Colonic mucosa (tissue), 4 donors: ENCODE results near the gene MBD2. TPM values are rescaled to one million over a fixed set of nuclear protein-coding genes. Genes with fewer than 3 reads are reported as not detected.
"Not testable (repeated sequence)": the region's sequence is repeated elsewhere in the genome, so short reads cannot be mapped to it uniquely, and the experiment has no call there.

ENCODE experiments used
- DNase-seq: peaks from one replicate; pipeline ENCODE4 v3.0.0-alpha.2; 2020
- H3K27ac ChIP-seq: fragments of 200-600 bp; one replicate; pipeline ENCODE4 v1.8.0; 2021
- H3K27me3 ChIP-seq: fragments of 200-600 bp; one replicate; pipeline ENCODE4 v1.8.0; 2021
- H3K36me3 ChIP-seq: fragments of 200-600 bp; one replicate; pipeline ENCODE4 v1.8.0; 2021
- H3K4me1 ChIP-seq: fragments of 200-600 bp; one replicate; pipeline ENCODE4 v1.8.0; 2021; ENCODE audit warnings: mild to moderate bottlenecking
- H3K4me3 ChIP-seq: fragments of 200-600 bp; one replicate; pipeline ENCODE4 v1.8.0; 2021
- H3K9ac ChIP-seq, 2 donors: one replicate each; pipeline ENCODE4 v1.7.0; 2013; ENCODE audit warnings: control low read depth in 2 of 2, low read depth in 2 of 2, low read length in 2 of 2
- H3K9me3 ChIP-seq: fragments of 200-600 bp; one replicate; pipeline ENCODE4 v1.8.0; 2021
- intact Hi-C: fragments of 100-400 bp; cut with DNase I; formaldehyde crosslinking; loops from one replicate; pipeline ENCODE4 v1.14.1; 2022
- total RNA-seq, 2 donors: library from RNA; stranded (reverse); fragmentation: NEBNext Ultra II Directional in 1 of 2; extraction: Animal tissue kit (Norgen Biotek cat#: 25700) in 1 of 2; gene quantifications; one replicate each; pipeline ENCODE4 v1.2.1, GENCODE V29; 2021
- TF ChIP-seq, protein P1 (sequence below): fragments of 200-600 bp; IDR thresholded peaks from one replicate; pipeline ENCODE4 v1.8.0; 2022; ENCODE audit warnings: antibody characterized with exemption, mild to moderate bottlenecking
- donor health status: healthy.
- donor health status: DM: no; HTN: no; CAD: no.
- donor health status: DM: no; HTN: no; CAD: no.

Gene MBD2
- total RNA-seq, 2 donors from 2014 or later = 110 to 138 TPM

DNA sequence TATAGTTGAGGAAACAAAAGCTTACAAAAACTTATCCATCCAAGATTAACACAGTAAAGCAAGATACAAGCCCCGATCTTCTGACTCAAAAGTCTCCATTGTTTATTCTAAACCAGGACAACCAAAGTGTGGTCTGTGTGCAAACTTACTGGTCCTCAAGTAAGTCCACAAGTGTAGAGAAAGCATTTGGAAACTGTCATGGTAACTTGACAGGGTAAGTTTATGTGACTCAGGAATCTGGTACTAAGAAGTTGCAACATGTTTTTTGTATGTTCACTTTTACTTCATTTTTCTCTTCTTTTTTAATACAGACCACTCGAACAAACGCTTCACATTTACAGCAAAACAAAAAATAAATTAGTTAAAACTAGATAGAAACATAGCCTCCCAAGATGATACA is 9.4 kb downstream of the MBD2 start:
- TF ChIP-seq, protein P1, sequence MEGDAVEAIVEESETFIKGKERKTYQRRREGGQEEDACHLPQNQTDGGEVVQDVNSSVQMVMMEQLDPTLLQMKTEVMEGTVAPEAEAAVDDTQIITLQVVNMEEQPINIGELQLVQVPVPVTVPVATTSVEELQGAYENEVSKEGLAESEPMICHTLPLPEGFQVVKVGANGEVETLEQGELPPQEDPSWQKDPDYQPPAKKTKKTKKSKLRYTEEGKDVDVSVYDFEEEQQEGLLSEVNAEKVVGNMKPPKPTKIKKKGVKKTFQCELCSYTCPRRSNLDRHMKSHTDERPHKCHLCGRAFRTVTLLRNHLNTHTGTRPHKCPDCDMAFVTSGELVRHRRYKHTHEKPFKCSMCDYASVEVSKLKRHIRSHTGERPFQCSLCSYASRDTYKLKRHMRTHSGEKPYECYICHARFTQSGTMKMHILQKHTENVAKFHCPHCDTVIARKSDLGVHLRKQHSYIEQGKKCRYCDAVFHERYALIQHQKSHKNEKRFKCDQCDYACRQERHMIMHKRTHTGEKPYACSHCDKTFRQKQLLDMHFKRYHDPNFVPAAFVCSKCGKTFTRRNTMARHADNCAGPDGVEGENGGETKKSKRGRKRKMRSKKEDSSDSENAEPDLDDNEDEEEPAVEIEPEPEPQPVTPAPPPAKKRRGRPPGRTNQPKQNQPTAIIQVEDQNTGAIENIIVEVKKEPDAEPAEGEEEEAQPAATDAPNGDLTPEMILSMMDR = no peak
- intact Hi-C loops = no loop called here
- Histone ChIP-seq H3K27ac (no peak overlapping the region), H3K9me3 (no peaks in the 10 kb centered on the region), H3K4me3 (no peak overlapping the region), H3K36me3 (no peaks in the 10 kb centered on the region), H3K9ac (no peak overlapping the region), H3K27me3 (no peaks in the 10 kb centered on the region), H3K4me1 (no peaks in the 10 kb centered on the region)
- no peak for DNase-seq

DNA sequence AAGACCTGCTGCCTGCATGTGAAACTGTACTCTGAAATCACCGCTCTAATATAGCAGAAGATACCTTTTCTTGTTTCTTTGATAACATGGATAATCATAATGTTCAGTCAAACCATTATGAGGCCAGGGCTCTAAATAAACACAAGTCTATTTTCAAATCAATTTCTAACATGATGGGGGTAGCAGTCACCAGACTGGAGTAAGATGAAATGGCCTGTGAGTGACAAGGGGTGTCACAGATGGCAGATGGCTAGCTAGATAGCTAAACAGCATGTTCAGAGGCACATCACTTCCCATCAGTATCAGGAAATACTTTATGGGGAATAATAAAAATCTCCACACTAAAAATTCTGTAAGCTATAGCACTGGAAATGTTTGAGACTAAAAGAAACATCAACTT is 14.0 kb downstream of the MBD2 start:
- intact Hi-C loops = no loop called here
- H3K9me3 ChIP-seq = no peaks in the 10 kb centered on the region
- no peak overlapping the region for H3K9ac ChIP-seq
- no peaks in the 10 kb centered on the region for H3K27me3 ChIP-seq
- H3K27ac ChIP-seq = no peak overlapping the region
- TF ChIP-seq, protein P1 = no peak
- no peak for DNase-seq
- peaks cover 5% of the 10 kb centered on the region for H3K4me1 ChIP-seq
- H3K36me3 ChIP-seq = no peaks in the 10 kb centered on the region
- no peak overlapping the region for H3K4me3 ChIP-seq

DNA sequence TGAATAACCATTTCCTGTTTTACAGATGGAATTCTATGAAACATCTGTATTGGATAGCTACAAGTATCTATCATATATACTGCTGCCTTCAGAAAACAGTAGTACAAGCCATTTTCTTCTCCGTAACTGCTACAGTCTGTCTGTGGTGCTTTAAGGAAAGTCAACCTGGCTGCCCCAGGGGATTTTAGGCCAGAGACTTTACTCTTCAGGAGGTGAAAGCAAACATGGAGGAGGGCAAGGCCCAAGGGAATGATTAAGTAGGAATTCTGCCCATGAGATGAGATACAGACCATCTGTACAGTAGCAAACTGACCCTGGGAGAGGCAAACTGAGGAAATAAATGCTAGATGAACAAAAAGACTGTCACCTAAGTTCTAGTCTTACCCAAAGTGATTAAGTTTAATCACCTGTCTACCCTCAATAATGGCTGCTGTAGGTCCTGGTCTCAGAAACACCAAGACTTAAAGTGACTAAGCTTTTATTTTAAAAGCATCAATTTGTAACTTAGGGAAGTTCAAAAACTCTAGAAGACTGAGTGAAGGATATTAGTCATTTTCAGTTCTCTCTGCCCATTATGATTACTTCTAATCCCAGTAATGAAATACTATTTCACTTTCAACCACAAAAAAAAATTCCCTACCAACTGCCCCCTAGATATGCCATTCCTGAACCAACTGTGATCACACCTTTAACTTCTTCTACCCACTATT is 14.8 kb downstream of the MBD2 start:
- Histone ChIP-seq H3K9ac (no peak overlapping the region), H3K27ac (no peak overlapping the region), H3K36me3 (no peaks in the 10 kb centered on the region), H3K4me1 (peaks cover 5% of the 10 kb centered on the region), H3K27me3 (no peaks in the 10 kb centered on the region), H3K9me3 (no peaks in the 10 kb centered on the region), H3K4me3 (no peak overlapping the region)
- intact Hi-C loops = no loop called here
- TF ChIP-seq, protein P1 = no peak
- DNase-seq = no peak

DNA sequence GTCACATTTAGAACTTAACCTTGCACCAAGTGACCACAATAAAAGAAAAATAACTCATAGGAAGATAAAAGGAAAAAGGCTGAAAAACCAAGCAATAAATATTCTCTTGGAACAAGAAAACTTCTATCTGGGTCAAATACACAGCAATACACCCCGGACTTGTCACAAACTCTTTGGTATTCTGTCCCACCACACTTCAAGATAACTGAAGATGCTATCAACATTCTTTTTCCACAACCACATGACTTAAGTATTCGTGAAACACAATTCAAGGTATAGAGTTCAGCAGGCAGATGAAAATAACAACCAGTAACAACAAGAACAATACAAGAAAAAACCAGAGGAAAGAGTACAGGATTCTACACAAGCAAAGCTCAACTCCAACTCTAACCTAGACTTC is 18.0 kb downstream of the MBD2 start:
- Histone ChIP-seq H3K9me3 (no peaks in the 10 kb centered on the region), H3K27ac (no peak overlapping the region), H3K4me1 (peaks cover 5% of the 10 kb centered on the region), H3K36me3 (peaks cover 6% of the 10 kb centered on the region), H3K9ac (no peak overlapping the region), H3K4me3 (no peak overlapping the region), H3K27me3 (no peaks in the 10 kb centered on the region)
- TF ChIP-seq, protein P1 = no peak
- DNase-seq = no peak
- intact Hi-C loops = no loop called here

DNA sequence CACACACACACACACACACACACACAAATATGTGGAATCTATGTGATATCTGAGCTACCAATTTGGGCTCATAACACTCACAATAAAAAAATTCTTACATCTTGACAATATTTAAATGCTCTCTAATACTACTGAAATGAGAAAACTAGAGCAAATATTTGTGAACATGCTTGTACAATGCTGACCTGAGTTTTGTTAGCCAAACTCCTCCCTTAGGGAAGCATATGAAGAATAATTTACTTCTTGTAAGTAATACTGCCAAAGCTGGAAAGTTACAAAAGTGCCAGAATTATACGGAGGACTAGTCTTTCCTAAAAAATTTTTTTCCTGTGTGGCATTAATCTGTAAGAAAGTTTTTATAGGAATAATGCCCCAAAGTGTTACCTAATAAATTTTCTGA is 18.5 kb downstream of the MBD2 start:
- Histone ChIP-seq H3K36me3 (peaks cover 6% of the 10 kb centered on the region), H3K9ac (no peak overlapping the region), H3K4me3 (no peak overlapping the region), H3K27me3 (no peaks in the 10 kb centered on the region), H3K4me1 (peaks cover 5% of the 10 kb centered on the region), H3K27ac (no peak overlapping the region), H3K9me3 (no peaks in the 10 kb centered on the region)
- intact Hi-C loops = no loop called here
- TF ChIP-seq, protein P1 = no peak
- DNase-seq = no peak

DNA sequence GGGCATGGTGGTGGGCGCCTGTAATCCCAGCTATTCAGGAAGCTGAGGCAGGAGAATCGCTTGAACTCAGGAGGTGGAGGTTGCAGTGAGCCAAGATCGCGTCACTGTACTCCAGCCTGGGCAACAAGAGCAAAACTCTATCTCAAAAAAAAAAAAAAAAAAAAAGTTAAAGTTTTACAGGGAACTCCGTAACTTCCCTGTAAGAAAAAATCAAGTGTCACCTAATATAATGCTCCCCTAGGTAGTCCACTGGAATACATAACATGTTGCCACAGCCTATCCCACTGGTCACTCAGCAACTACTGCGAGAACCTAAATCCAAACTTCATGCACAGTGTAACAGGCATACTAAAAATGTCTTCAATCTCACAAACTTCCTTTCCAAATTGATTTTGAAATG is 19.0 kb downstream of the MBD2 start:
- H3K36me3 ChIP-seq, H3K4me1 ChIP-seq, intact Hi-C loops, H3K4me3 ChIP-seq, H3K9me3 ChIP-seq, DNase-seq, H3K27ac ChIP-seq, H3K27me3 ChIP-seq, H3K9ac ChIP-seq: not testable (repeated sequence)
